ENCODE data around the gene GTPBP8. TPM values are rescaled to one million over a fixed set of nuclear protein-coding genes. Genes with fewer than 3 reads are reported as not detected.

Gene GTPBP8
- total RNA-seq, 2 experiments from 2014 or later = 24.7 to 28.0 TPM

GRCh38 chr3:113013593-113013992, 22.8 kb downstream of the GTPBP8 start:
- Mint-ChIP-seq H3K27ac (peak overlapping the region; percentile 62), H3K36me3 (ENCODE audit: low read depth) (peaks cover 72% of the 10 kb centered on the region), H3K9me3 (no peaks in the 10 kb centered on the region), H3K4me1 (ENCODE audit: low read depth) (peaks cover 72% of the 10 kb centered on the region), H3K4me3 (no peak overlapping the region), H3K27me3 (no peaks in the 10 kb centered on the region)
- CTCF ChIA-PET = interaction anchor here (0.9 to 1.4 kb wide), 4 partner anchors 13 to 279 kb away, joined by 3 read pairs; no protein-coding TSS in a partner anchor
- ATAC-seq (no peak), DNase-seq (no peak)
- intact Hi-C loops (cut with micrococcal nuclease) = no loop called here
- no peak for TF ChIP-seq CTCF (IDR thresholded peaks at IDR 0.05)
- POLR2A ChIA-PET = no interaction called here

- DNase-seq = peak; percentile 38
- H3K4me3 Mint-ChIP-seq = peak overlapping the region; percentile 83
- CTCF ChIA-PET = interaction anchor here (0.6 to 5.4 kb wide), 7 partner anchors 9 to 284 kb away, joined by 3 to 26 read pairs (median 6); partner anchors contain the start of gene CD200R1
- intact Hi-C loops (cut with micrococcal nuclease) = no loop called here
- peaks cover 34% of the 10 kb centered on the region for H3K36me3 Mint-ChIP-seq (ENCODE audit: low read depth)
- H3K9me3 Mint-ChIP-seq = no peaks in the 10 kb centered on the region
- peaks cover 61% of the 10 kb centered on the region for H3K4me1 Mint-ChIP-seq (ENCODE audit: low read depth)
- no peaks in the 10 kb centered on the region for H3K27me3 Mint-ChIP-seq
- no peak for TF ChIP-seq CTCF (IDR thresholded peaks at IDR 0.05)
- peak overlapping the region; percentile 92 for H3K27ac Mint-ChIP-seq
- ATAC-seq = no peak
- POLR2A ChIA-PET = interaction anchor here (0.5 to 3.0 kb wide), 9 partner anchors 10 to 315 kb away, joined by 3 to 30 read pairs (median 6); partner anchors contain the start of gene GTPBP8
These were observed 27.9 kb downstream of the GTPBP8 start for GRCh38 chr3:113018536-113019181.

GRCh38 chr3:113019182-113020137, 28.7 kb downstream of the GTPBP8 start:
- Mint-ChIP-seq H3K27me3 (no peaks in the 10 kb centered on the region), H3K27ac (peak overlapping the region; percentile 92), H3K4me3 (peak overlapping the region; percentile 83), H3K9me3 (no peaks in the 10 kb centered on the region), H3K36me3 (ENCODE audit: low read depth) (peaks cover 30% of the 10 kb centered on the region), H3K4me1 (ENCODE audit: low read depth) (peaks cover 56% of the 10 kb centered on the region)
- CTCF ChIA-PET = interaction anchor here (0.6 to 5.4 kb wide), 10 partner anchors 10 to 285 kb away, joined by 3 to 26 read pairs (median 4); partner anchors contain the start of gene CD200R1
- no peak for TF ChIP-seq CTCF (IDR thresholded peaks at IDR 0.05)
- POLR2A ChIA-PET = interaction anchor here (0.5 to 3.0 kb wide), 9 partner anchors 10 to 315 kb away, joined by 3 to 30 read pairs (median 6); partner anchors contain the start of gene GTPBP8
- ATAC-seq (peak; percentile 95), DNase-seq (peak; percentile 94)
- intact Hi-C loops (cut with micrococcal nuclease) = no loop called here

GRCh38 chr3:113021471-113021870, 30.7 kb downstream of the GTPBP8 start:
- POLR2A ChIA-PET = interaction anchor here (1.3 kb wide), 1 partner anchor 13 kb away, joined by 4 read pairs; no protein-coding TSS in a partner anchor
- CTCF ChIA-PET = interaction anchor here (1.0 to 5.4 kb wide), 2 partner anchors 14 to 378 kb away, joined by 3 to 26 read pairs; no protein-coding TSS in a partner anchor
- H3K4me3 Mint-ChIP-seq = no peak overlapping the region
- DNase-seq (no peak), ATAC-seq (no peak)
- peaks cover 13% of the 10 kb centered on the region for H3K36me3 Mint-ChIP-seq (ENCODE audit: low read depth)
- intact Hi-C loops (cut with micrococcal nuclease) = no loop called here
- TF ChIP-seq CTCF (IDR thresholded peaks at IDR 0.05) = no peak
- no peaks in the 10 kb centered on the region for H3K27me3 Mint-ChIP-seq
- no peaks in the 10 kb centered on the region for H3K9me3 Mint-ChIP-seq
- H3K4me1 Mint-ChIP-seq (ENCODE audit: low read depth) = peaks cover 41% of the 10 kb centered on the region
- H3K27ac Mint-ChIP-seq = peak overlapping the region; percentile 92
